ENCODE data around the gene PAX7.
"Not testable (repeated sequence)": the region's sequence is repeated elsewhere in the genome, so short reads cannot be mapped to it uniquely, and the experiment has no call there.

The PAX7 gene

DNA sequence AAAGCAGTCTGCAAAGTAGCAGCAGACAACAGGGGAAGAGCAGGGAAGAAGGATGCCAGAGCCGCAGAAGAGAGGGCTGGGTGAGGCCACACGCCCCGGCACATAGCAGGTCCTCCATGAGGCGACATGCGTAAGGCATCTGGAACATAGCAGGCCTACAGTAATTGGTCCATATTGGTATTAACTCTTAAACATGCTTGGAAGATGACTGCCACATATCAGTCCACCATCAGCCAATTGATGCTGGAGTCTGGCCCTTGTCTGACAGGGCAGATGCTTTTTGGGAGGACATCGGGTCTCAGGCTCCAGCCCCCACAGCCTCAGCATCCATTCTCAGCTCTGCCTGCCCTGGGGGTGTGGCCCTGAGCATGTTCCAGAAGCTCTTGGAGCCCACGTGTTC lies 135.1 kb downstream of the PAX7 start:
- H3K4me3 ChIP-seq (replicated peaks; ENCODE audit: insufficient read depth, low read length): no peak overlapping the region
- no peak overlapping the region for H3K27ac ChIP-seq (replicated peaks)
- TF ChIP-seq, protein P1, sequence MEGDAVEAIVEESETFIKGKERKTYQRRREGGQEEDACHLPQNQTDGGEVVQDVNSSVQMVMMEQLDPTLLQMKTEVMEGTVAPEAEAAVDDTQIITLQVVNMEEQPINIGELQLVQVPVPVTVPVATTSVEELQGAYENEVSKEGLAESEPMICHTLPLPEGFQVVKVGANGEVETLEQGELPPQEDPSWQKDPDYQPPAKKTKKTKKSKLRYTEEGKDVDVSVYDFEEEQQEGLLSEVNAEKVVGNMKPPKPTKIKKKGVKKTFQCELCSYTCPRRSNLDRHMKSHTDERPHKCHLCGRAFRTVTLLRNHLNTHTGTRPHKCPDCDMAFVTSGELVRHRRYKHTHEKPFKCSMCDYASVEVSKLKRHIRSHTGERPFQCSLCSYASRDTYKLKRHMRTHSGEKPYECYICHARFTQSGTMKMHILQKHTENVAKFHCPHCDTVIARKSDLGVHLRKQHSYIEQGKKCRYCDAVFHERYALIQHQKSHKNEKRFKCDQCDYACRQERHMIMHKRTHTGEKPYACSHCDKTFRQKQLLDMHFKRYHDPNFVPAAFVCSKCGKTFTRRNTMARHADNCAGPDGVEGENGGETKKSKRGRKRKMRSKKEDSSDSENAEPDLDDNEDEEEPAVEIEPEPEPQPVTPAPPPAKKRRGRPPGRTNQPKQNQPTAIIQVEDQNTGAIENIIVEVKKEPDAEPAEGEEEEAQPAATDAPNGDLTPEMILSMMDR (IDR thresholded peaks at IDR 0.05; ENCODE audit: insufficient read depth, low read length): no peak
- TF ChIP-seq GABPA (IDR thresholded peaks at IDR 0.05; ENCODE audit: low read depth) (no peak), REST (IDR thresholded peaks at IDR 0.05; ENCODE audit: insufficient replicate concordance, low read depth) (no peak), SPI1 (IDR thresholded peaks at IDR 0.05; ENCODE audit: borderline replicate concordance, low read depth) (no peak), POLR2AphosphoS5 (IDR thresholded peaks at IDR 0.05; ENCODE audit: low read depth) (no peak)
- H3K27me3 ChIP-seq (ENCODE audit: insufficient read depth, poor library complexity, severe bottlenecking): no peaks in the 10 kb centered on the region
- DNase-seq (ENCODE audit: low read depth in 1 of 2, low spot score in 1 of 2): no peak

DNA sequence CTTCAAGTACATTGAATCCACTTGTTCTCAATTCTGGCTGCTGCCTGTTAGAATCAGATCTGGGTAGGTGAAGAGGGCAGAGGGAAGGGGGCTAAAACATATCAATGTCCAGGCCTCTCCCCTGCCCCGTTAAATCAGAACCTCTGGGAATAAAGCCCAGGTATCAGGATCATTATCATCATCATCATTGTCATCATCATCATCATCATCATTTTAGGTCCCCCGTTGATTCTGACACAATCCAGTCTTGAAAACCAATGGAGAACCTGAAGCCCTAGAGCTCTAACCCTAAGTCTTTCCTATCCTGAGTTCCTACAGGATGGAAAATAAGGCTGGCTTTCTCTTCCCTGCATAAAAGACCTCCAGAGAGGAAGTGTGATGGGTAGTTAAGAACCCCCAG lies 135.7 kb downstream of the PAX7 start:
- DNase-seq (ENCODE audit: low read depth in 1 of 2, low spot score in 1 of 2): no peak
- Histone ChIP-seq H3K27me3 (ENCODE audit: insufficient read depth, poor library complexity, severe bottlenecking) (no peaks in the 10 kb centered on the region), H3K4me3 (replicated peaks; ENCODE audit: insufficient read depth, low read length) (no peak overlapping the region), H3K27ac (replicated peaks) (no peak overlapping the region)
- TF ChIP-seq, protein P1 (IDR thresholded peaks at IDR 0.05; ENCODE audit: insufficient read depth, low read length): no peak
- TF ChIP-seq POLR2AphosphoS5 (IDR thresholded peaks at IDR 0.05; ENCODE audit: low read depth): no peak
- TF ChIP-seq SPI1 (IDR thresholded peaks at IDR 0.05; ENCODE audit: borderline replicate concordance, low read depth): no peak
- TF ChIP-seq REST (IDR thresholded peaks at IDR 0.05; ENCODE audit: insufficient replicate concordance, low read depth): no peak
- TF ChIP-seq GABPA (IDR thresholded peaks at IDR 0.05; ENCODE audit: low read depth): no peak

DNA sequence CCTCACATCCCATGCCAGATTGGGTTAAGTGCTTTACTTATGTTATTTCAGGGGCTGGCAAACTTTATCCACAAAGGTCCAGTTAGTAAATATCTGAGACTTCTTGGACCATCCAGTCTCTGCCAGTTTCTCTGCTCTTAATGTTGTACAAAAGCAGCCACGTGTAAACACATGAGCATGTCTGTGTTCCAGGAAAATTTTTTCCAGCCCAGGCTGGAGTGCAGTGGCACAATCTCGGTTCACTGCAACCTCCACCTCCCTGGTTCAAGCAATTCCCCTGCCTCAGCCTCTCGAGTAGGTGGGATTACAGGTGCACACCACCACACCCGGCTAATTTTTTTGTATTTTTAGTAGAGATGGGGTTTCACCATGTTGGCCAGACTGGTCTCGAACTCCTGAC lies 136.9 kb downstream of the PAX7 start:
- H3K27me3 ChIP-seq (ENCODE audit: insufficient read depth, poor library complexity, severe bottlenecking); H3K27ac ChIP-seq (replicated peaks); DNase-seq (ENCODE audit: low read depth in 1 of 2, low spot score in 1 of 2); H3K4me3 ChIP-seq (replicated peaks; ENCODE audit: insufficient read depth, low read length): not testable (repeated sequence)

GRCh38 chr1:18768086-18768485 lies 137.4 kb downstream of the PAX7 start:
- Histone ChIP-seq H3K4me3 (replicated peaks; ENCODE audit: insufficient read depth, low read length) (no peak overlapping the region), H3K27me3 (ENCODE audit: insufficient read depth, poor library complexity, severe bottlenecking) (peaks cover 5% of the 10 kb centered on the region), H3K27ac (replicated peaks) (no peak overlapping the region)
- no peak for TF ChIP-seq SPI1 (IDR thresholded peaks at IDR 0.05; ENCODE audit: borderline replicate concordance, low read depth)
- TF ChIP-seq, protein P1 (IDR thresholded peaks at IDR 0.05; ENCODE audit: insufficient read depth, low read length): no peak
- TF ChIP-seq GABPA (IDR thresholded peaks at IDR 0.05; ENCODE audit: low read depth): no peak
- no peak for TF ChIP-seq REST (IDR thresholded peaks at IDR 0.05; ENCODE audit: insufficient replicate concordance, low read depth)
- TF ChIP-seq POLR2AphosphoS5 (IDR thresholded peaks at IDR 0.05; ENCODE audit: low read depth): no peak
- DNase-seq (ENCODE audit: low read depth in 1 of 2, low spot score in 1 of 2): no peak

All from HL-60 (cell line).